ENCODE results near the gene CPNE7. TPM values are rescaled to one million over a fixed set of nuclear protein-coding genes. Genes with fewer than 3 reads are reported as not detected.

The CPNE7 gene
- total RNA-seq, 2 donors from 2014 or later: 0.18 to 8.9 TPM

GRCh38 chr16:89540557-89540956 is 35.0 kb upstream of the CPNE7 start:
- 90% methylated on average over 13 of the region's 13 CpGs for WGBS
- Histone ChIP-seq H3K9me3 (no peaks in the 10 kb centered on the region), H3K27ac (no peak overlapping the region), H3K4me3 (no peak overlapping the region), H3K4me1 (replicated peaks) (no peaks in the 10 kb centered on the region), H3K27me3 (replicated peaks; ENCODE audit: insufficient read depth) (no peaks in the 10 kb centered on the region), H3K36me3 (peaks cover 0 to 7% of the 10 kb centered on the region in 2 donors)
- intact Hi-C loops (cut with DNase I): no loop called here
- TF ChIP-seq POLR2A (IDR thresholded peaks at IDR 0.05) (no peak), POLR2AphosphoS5 (IDR thresholded peaks at IDR 0.05) (no peak), CTCF (IDR thresholded peaks at IDR 0.05) (no peak)
- DNase-seq (ENCODE audit: low spot score): no peak

GRCh38 chr16:89541792-89542191 is 33.8 kb upstream of the CPNE7 start:
- Histone ChIP-seq H3K4me1 (replicated peaks) (no peaks in the 10 kb centered on the region), H3K9me3 (no peaks in the 10 kb centered on the region), H3K27me3 (replicated peaks; ENCODE audit: insufficient read depth) (no peaks in the 10 kb centered on the region), H3K27ac (no peak overlapping the region), H3K36me3 (peaks cover 0 to 10% of the 10 kb centered on the region in 2 donors), H3K4me3 (no peak overlapping the region)
- no peak for DNase-seq (ENCODE audit: low spot score)
- TF ChIP-seq POLR2A (IDR thresholded peaks at IDR 0.05) (no peak), POLR2AphosphoS5 (IDR thresholded peaks at IDR 0.05) (no peak), CTCF (IDR thresholded peaks at IDR 0.05) (no peak)
- intact Hi-C loops (cut with DNase I): no loop called here
- WGBS: 95% methylated on average over 21 of the region's 21 CpGs

GRCh38 chr16:89544113-89544512 is 31.4 kb upstream of the CPNE7 start:
- WGBS: 87% methylated on average over 11 of the region's 11 CpGs
- no peak for DNase-seq (ENCODE audit: low spot score)
- Histone ChIP-seq H3K4me3 (no peak overlapping the region), H3K27me3 (replicated peaks; ENCODE audit: insufficient read depth) (no peaks in the 10 kb centered on the region), H3K4me1 (replicated peaks) (no peaks in the 10 kb centered on the region), H3K27ac (no peak overlapping the region), H3K9me3 (no peaks in the 10 kb centered on the region), H3K36me3 (peaks cover 5 to 13% of the 10 kb centered on the region in 2 donors)
- TF ChIP-seq POLR2A (IDR thresholded peaks at IDR 0.05): no peak
- TF ChIP-seq CTCF (IDR thresholded peaks at IDR 0.05): no peak
- no peak for TF ChIP-seq POLR2AphosphoS5 (IDR thresholded peaks at IDR 0.05)
- intact Hi-C loops (cut with DNase I): no loop called here

GRCh38 chr16:89544713-89545043 is 30.9 kb upstream of the CPNE7 start:
- no peak for DNase-seq (ENCODE audit: low spot score)
- Histone ChIP-seq H3K4me3 (no peak overlapping the region), H3K9me3 (no peaks in the 10 kb centered on the region), H3K36me3 (peaks cover 10 to 13% of the 10 kb centered on the region in 2 donors), H3K27me3 (replicated peaks; ENCODE audit: insufficient read depth) (no peaks in the 10 kb centered on the region), H3K4me1 (replicated peaks) (no peaks in the 10 kb centered on the region), H3K27ac (no peak overlapping the region)
- no peak for TF ChIP-seq POLR2A (IDR thresholded peaks at IDR 0.05)
- no peak for TF ChIP-seq POLR2AphosphoS5 (IDR thresholded peaks at IDR 0.05)
- no peak for TF ChIP-seq CTCF (IDR thresholded peaks at IDR 0.05)
- intact Hi-C loops (cut with DNase I): no loop called here
- 88% methylated on average over 13 of the region's 13 CpGs for WGBS

GRCh38 chr16:89545044-89545830 is 30.3 kb upstream of the CPNE7 start:
- H3K27me3 ChIP-seq (replicated peaks; ENCODE audit: insufficient read depth): no peaks in the 10 kb centered on the region
- 92% methylated on average over 14 of the region's 17 CpGs for WGBS
- H3K4me3 ChIP-seq: no peak overlapping the region
- TF ChIP-seq POLR2A (IDR thresholded peaks at IDR 0.05) (no peak), CTCF (IDR thresholded peaks at IDR 0.05) (no peak), POLR2AphosphoS5 (IDR thresholded peaks at IDR 0.05) (no peak)
- DNase-seq (ENCODE audit: low spot score): no peak
- H3K36me3 ChIP-seq: peaks cover 10 to 13% of the 10 kb centered on the region in 2 donors
- intact Hi-C loops (cut with DNase I): no loop called here
- no peaks in the 10 kb centered on the region for H3K4me1 ChIP-seq (replicated peaks)
- H3K27ac ChIP-seq: no peak overlapping the region
- no peaks in the 10 kb centered on the region for H3K9me3 ChIP-seq
